NCI-H446 treated with DMSO at 0.1 percent for 48 hours (cell line): ENCODE measurements around the gene DNAJC18.
"Not testable (repeated sequence)": the region's sequence is repeated elsewhere in the genome, so short reads cannot be mapped to it uniquely, and the experiment has no call there.

ENCODE experiments used
- DNase-seq: peaks from one replicate; lab custom pipeline; 2025; lab: John Stamatoyannopoulos, UW

Gene DNAJC18

DNA sequence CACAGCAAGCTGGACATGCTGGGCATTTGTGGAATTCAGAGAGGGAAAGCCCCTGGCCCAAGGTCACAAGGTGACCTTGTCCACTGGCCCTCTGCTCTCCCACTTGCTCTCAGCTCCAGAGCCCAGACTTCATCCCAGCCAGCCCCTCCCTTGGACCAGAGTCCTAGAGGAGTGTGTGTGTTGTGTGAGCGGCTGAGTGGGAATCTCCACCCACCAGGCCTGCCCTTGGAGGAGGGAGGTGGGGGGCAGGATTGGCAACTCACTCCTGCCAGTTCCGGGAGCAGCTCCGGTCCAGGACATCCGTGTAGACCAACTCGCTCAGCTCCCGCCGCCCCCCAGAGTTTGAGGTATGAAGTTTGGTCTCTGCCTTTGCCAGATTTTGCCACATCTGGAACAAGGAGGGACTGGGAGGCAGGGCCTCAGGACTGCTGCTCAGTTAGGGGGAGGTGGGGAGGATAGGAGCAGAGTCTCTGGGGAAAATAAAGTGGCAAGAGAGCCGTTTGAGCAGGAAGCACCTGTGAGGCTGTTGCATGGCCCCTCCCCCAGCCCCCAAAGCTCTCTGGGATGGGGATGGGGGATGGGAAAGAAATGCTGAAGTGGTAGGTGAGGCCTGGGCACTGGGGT lies 51.0 kb downstream of the DNAJC18 start:
- no peak for DNase-seq

DNA sequence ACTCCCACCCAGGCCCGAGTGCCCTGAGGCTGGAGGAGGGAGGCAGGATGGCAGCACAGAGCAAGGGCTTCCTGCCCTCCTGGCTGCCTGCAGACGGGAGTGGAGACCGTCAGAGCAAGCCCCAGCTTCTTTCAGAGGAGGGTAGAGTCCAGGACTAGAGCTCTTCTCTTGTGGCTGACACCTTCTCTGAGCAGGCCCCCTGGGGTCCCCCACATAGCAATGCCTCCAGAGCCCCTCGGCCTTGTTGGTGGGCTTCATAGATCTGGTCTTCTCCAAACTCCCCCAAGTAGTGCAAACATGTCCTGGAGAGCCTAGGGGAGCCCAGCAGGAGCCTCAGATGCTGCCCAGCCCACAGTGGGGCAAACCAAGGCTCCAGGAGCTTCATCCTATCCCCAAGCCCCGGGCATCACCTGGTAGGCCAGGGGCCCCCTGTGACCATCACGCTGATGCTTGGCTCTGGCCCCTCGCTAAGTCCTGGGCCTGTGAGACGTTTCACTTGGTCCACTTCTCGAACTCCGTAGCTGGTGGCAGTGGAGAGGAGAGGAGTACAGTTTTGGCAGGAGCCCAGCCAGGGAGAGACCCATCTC lies 51.6 kb downstream of the DNAJC18 start:
- DNase-seq: no peak

DNA sequence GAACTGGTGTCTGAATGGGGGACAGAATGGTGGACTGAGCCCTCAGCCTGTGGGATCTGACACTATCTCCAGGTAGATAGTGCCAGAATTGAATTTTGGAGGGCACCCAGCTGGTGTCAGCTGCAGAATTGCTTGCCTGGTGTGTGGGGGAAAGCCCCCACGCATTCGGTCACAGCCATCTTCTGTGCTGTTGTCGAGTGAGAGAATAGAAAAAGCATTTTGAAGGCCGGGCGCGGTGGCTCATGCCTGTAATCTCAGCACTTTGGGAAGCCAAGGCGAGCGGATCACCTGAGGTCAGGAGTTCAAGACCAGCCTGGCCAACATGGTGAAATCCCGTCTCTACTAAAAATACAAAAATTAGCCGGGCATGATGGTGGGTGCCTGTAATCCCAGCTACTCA lies 52.4 kb downstream of the DNAJC18 start:
- not testable (repeated sequence) for DNase-seq

DNA sequence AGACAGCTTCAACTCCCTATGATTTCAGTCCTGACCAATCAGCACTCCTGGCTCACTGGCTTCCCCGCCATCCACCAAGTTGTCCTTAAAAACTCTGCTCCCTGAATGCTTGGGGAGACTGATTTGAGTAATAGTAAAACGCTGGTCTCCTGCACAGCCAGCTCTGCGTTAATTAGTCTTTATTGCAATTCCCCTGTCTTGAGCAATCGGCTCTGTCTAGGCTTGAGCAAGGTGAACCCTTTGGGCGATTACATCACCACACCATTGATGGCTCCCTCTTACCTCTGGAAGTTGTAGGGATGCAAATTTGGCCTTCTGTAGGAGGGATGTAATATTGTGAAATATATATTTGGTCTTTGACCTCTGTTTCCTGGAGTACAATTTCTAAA lies 53.3 kb downstream of the DNAJC18 start:
- no peak for DNase-seq

DNA sequence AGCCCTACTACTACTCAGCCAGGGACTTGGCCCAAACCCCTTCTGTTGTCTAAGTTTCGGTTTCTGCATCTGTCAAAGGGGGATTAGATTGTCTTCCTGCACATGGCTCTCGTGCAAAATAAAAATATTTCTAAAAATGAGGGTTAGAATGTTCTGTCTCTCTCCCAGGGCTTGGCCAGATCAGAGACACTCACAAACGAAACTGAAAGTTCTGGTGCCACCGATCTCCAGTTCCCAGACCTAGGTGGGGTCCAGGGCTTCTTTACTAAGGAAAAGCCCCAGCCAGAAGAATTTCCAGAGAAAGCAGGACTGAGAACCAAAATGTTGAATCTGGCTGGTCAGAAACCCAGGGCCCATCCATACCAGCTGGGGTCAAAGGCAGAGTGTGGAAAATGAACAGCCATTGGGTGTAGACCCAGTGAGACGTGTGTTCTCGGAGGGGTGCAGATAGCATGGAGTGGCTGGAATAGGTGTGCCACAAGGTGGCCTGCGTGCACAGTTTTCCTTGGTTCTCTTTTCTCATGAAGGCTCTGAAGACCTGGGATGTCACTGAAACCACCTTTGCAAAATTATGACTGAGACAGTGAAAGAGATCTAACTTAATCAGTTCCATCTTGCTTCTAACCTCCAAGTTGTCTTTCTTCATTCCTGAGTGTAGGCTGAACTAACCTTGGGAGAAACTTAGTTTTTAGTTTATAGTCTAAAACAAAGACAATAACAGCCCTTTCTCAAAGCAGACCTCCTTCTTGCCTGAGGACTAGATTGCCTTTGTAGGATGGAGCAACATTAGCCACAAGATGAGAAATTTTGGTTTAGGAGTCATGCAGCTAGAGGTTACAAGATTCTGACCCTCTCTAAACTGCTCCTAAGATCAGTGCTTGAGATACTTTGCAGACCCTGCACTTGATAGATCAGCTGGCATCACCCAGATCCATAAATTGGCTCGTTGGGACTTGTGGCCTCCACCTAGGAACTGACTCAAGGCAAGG lies 54.0 kb downstream of the DNAJC18 start:
- no peak for DNase-seq

DNA sequence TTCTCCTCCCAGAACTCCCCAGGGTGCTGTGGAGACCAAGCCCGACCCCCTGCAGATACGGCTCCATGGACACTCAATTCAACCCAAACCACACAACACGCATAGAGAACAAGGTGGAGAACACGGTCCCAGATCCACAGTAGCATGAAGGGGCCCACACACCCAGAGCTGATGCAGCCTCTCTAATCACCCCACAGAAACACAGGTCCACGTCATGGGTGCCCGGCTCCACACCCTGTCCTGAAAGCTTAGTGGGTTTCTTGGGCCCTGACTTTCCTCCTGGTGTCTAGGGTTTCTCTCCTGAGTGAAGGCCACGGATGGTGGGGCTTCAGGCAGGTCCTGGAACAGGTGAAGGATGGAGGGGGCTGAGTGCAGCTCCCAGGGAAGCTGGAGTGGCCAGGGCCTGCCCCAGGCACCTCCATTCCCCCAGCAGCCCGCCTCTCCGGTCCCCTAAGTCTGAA lies 54.7 kb downstream of the DNAJC18 start:
- DNase-seq: no peak

DNA sequence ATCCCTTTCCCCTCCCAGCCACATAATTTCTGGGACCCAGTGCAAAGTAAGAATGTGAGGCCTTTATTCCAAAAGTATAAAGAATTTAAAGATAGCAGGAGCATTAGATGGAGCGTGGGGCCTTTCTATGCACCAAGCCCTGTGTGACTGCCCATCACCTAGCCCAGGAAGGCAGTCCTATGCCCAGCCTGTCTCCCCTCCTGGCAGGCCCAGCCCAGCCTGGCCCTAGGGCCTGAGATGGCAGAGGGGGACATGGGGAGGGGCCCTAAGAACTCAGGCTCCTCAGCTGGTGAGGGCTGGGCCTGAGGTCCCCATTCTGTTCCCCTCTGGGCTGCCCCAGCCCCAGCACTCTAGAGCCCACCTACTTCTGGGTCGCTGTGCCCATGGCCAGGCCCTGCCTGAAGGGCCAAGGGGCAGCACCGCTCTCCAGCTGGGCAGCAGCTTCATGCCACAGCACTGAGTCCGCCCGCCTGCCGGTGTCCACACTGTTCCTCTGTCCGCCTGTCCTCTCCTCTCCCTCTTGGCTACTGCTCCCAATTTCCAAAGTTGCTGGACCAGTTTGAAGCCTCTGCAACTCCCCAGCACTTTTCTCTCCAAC lies 55.2 kb downstream of the DNAJC18 start:
- DNase-seq: no peak

DNA sequence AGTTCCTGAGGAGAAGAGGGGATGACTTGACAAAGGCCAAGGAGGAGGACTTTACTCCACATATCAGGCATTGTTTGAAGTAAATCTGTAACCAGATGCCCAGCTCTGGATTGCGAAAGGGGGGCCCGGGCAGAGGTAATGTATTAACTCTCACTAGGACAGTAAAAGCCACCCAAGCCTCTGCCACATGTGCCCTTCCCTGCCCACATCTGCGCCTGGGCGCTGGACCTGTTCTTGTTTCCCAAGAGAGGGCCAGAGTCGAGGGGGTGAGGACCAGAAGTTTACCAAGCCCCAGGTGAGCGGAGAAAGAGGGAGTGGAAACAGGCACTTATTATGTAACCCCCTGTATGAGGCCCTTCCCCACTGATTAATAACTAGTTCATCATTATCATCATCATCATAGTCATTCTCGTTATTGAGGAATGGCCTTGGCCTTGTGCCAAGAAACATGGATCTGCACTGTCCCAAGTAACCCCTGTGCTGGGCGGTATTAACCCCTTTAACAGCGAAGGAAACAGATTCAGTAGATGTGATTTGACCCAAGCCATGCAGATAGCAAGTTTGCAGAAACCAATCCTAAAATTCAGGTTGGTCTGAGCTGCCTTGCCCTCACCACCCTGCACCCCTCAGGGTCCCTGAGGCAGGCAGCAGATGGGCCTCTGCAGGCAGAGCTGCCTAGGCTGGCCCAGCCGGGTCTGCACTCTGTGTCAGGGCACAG lies 55.9 kb downstream of the DNAJC18 start, which contains the start of gene SLC23A1:
TSS of gene SLC23A1 (minus strand) at position 23 of the 718 bp plus-strand sequence. CDS start 44 bp downstream, outside the sequence.
- DNase-seq: no peak

DNA sequence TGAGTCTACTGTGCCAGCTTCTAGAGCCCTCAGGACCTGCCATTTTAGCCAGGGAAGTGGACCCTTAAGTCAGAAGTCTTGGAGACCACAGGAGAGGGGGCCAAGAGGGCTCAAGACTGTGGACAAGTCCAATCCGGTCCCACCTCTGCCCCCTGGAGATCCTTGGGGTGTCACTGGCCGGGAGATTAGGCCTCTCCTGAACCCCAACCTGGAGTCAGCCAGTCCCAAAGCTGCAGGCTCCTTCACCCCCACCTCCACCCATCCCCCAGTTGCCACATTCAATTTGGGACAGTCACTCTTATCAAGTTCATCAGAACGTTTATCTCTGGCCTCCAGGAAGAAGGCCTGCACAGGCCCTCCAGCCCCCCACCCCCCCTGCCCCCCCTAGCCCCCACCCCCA lies 56.5 kb downstream of the DNAJC18 start:
- no peak for DNase-seq

DNA sequence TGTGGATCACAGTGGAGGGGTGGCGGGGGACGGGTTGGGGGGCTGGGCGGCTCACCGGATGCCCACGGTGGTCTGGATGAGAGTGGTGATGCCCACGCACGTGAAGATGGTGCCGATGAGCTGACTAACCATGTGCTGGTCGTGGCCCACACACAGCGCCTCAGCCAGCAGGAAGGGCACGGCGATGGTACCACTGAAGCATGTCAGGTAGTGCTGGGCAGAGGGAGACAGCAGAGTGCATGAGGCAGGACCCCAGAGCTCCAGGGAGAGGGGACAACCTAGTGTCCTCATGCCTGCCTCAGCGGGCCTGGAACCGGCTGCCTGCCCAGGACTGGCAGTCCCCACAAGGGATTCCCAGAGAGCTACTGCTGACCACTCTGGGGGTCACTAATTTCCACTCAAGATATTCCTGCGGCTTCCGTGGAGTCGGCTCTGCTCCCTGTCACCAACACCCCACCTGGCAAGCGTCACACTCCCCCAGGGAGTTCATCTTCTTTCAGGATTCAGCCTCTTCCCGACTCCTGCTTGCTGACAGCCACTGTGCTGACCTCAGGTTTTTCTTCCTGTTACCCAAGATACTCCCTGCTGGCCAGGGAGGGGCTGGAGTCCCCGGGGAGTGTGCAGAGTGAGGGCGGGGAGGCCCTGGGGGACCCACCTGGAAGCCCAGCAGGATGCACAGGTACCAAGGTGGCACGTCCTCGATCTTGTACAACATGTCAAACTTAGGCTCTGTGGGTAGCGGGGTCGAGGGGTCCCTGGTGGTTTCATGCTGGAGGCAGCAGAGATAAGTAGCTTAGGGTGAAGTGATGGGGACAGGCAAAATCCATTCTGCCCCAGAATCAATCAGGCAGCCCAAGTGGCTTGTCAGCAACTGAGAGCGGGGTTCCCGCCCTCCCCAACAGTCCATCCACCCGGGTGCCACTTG lies 57.2 kb downstream of the DNAJC18 start:
- DNase-seq: no peak

DNA sequence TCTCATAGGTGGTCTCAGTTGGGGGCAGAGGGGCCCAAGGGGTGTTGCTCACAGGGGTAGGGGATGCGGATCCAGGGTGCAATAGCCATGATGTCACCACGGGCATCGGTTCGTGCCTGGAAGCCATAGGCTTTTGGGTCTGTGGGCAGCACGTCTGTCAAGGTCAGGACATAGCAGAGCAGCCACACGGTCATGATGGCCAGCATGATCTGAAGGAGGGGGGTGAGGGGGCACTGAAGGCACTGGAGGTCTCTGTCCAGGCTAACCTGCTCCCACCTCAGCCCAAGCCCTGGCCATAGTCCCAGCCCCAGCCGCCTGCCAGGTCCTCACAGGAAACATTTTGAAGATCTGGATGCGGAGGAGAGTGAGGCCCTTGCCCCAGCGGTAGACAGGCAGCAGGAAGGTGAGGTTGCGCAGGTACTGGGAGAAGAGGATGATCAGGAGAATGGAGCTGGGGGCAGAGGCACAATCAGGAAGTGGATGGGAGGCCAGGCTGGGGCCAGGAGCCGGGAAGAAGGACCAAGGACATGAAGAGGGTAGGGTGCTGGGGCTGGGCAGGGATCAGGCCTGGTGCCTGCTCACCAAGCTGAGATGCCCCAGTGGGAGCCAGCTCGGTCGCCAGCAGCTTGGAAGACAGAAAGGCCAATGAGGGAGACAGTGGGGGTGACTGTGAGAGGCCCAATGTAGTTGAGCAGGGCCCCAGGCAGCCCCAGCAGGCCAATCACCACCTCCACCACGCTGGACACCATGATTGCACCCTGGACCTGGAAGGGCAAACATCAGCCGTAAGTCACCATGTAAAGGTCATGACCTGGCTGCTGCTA lies 59.5 kb downstream of the DNAJC18 start:
- DNase-seq: no peak

DNA sequence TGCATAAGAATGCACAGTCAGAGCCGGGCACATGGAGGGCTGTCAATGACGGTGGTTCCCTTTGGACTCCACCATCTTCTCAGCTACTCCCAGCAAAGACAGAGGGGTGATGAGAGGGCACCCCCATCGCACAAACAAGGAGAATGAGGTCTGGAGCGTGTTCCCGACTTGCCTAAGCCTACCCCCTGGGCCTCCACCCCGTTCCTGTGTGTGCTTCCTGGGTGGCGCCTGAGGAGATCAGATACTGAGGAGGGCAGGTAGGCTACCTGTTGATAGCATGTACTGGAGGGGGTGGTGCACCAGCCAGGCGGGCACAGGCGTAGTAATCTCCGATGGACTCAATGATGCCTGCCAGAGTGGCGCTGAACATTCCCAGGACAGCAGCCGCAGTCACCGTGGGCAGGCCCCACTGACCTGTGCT lies 60.4 kb downstream of the DNAJC18 start:
- no peak for DNase-seq

DNA sequence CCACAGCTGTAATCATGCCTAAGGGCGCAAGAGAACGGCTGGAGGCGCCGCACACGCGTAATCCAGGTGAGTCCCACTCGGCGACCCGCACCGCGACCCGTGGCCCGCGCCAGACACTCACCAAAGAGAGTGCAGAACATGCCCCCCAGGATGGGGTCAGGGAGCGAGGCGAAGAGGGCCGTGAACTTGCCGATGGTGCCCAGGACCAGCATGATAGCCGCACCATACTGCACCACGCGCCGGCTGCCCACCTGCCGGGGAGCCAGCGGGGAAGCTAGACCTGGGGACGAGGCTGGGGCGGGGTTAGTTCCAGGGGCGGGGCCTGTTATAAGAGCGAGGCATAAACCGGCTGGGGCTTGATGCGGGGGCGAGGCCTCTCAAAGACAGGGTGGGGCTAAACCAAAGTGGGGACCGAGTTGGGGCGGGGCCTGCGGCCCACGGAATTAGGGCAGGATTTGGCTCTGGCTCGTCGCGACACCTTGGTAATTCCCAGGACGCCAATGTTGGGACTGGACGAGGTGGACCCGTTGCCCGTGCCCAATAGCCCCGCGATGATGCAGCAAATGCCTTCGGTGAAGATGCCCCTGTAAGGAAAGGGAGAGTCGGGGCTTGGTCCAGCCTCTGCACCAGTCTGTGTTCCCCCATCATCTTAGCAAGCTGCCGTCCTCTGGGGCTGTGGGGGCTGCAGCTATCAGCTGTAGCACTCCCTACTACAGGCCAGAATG lies 61.1 kb downstream of the DNAJC18 start:
- DNase-seq: no peak

DNA sequence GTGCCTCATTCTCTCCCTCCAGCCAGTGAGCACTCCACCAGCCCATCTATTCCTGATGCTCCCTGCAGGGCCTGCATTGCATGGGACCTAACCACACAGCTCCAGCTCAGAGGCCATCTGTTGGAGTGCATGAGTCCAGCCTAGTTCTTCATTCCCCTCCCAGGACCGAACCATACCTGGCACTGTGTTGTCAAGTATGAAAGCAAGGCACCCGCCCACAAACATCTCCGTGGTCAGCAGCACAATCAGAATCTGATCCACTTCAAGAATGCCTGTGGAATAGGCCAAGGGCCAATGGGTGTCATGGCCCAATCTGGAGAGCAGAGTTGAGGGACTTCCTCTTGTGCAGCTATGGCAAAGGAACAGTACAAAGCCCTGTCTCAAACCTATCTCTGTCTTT lies 62.1 kb downstream of the DNAJC18 start:
- DNase-seq: no peak

DNA sequence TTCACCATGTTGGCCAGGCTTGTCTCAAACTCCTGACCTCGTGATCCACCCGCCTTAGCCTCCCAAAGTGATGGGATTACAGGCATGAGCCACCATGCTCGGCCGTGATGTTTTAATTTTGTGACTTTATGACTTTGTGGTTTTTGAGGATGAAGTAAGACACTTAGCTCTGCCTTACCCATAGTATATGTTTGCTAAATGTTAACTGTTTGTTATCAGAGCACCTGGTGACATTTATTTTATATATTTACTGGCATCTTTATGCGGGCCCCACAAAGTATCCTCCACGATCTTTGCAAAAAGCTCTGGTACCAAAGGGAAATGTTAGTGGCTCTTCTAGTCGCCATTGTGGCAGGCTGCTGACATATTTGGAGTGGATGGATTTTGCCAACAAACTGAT lies 63.0 kb downstream of the DNAJC18 start:
- DNase-seq: no peak

DNA sequence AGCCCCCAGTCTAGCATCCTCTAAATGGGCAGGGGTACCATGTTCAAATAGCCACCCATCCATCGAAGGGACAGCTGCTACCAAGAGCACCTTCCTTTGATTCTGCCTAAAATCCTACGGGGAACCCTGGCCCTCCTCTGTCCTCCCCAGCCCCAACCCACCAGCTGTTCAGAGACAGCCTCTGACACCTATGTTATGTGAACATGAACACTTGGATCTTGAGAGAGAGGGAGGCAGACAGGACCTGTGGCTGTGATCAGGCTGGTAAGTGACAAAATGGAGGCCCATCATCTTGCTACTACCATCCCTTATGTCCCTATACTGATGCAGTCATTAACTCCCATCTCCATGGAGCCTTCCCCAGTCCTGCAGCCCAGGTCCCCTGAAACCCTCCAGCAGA lies 64.4 kb downstream of the DNAJC18 start:
- no peak for DNase-seq

DNA sequence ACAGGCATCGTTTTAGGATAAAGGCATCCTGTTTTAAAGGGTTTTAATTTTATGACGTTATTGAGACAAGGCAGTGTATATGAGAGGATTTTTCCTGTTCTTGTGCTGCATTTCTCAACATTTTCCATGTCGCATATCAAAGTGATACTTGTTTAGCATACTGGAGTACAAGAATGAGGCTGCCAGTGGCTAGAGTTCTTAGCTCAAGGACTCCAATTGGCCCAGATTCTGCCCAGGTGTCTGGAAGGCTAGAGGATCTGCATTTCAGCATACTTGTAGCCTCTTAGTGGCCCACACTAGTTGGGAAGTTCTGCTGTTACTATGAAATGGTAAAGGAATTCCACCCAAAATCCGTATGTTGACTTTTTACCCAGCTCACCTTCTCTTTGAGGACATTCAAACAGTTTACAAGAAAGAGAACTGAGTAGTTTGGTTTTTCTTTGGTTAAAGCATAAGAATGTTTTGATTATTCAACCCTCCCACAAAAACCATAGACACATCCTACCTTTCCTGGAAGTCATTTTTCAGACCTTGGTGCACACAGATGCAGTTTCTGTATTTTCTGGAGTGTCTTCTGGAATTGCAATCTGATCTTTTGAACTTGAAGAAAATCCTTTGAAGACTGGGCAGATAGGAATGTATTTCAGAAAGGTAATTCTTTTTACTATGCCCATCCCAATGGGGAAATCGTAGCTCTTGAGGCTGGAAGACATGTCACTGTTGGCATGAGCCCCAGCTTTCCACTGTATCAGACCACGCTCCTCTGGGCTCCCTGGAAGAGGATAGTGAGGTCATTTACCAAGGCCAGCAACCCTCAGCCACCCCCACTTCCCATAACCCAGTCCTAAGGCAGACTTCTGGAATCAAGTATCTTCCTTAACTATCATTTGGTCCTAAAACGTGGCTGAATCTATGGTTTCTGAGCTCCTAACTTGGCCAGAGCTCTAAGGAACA lies 67.6 kb downstream of the DNAJC18 start:
- DNase-seq: no peak

DNA sequence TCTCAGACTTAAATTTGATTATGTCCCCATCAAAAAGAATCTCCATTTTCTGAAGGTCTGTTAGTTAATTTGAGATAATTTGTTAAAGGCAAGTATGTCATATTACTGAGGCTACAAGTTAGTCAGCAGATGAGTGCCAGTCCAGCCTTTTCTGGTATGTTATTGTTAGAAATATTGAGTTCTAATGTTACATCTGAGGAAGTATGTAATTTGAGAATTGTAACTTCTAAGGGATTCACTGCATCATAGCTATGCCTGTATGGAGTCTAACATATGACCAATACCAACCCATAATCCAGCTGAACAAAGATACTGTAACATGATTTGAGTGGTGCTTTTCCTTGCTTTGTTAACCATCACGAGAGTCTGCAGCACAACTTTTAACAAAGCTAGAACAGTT lies 70.1 kb downstream of the DNAJC18 start:
- no peak for DNase-seq
